Nephron (organoid): ENCODE measurements around the gene RIC1.
"Not testable (repeated sequence)": the region's sequence is repeated elsewhere in the genome, so short reads cannot be mapped to it uniquely, and the experiment has no call there.

ENCODE experiments used
- H3K27ac Mint-ChIP-seq, 3 experiments: 2 replicates each; pipeline ENCODE4 v1.8.0; 2020; ENCODE audit warnings: mixed read lengths in 3 of 3, mild to moderate bottlenecking in 2 of 3, moderate library complexity in 1 of 3
- H3K27me3 Mint-ChIP-seq: 2 replicates; pipeline ENCODE4 v1.8.0; 2021; ENCODE audit warnings: low read depth, mild to moderate bottlenecking, moderate library complexity, mixed read lengths
- H3K36me3 Mint-ChIP-seq: 2 replicates; pipeline ENCODE4 v1.8.0; 2020; ENCODE audit warnings: low read depth, mixed read lengths
- H3K4me1 Mint-ChIP-seq: 2 replicates; pipeline ENCODE4 v1.8.0; 2020; ENCODE audit warnings: mixed read lengths
- H3K4me3 Mint-ChIP-seq, 3 experiments: 2 replicates each; pipeline ENCODE4 v1.8.0; 2020; ENCODE audit warnings: mild to moderate bottlenecking in 3 of 3, mixed read lengths in 3 of 3, moderate library complexity in 2 of 3
- H3K9me3 Mint-ChIP-seq: 2 replicates; pipeline ENCODE4 v1.8.0; 2020; ENCODE audit warnings: mixed read lengths
- TF ChIP-seq, protein P1 (sequence below), 3 experiments: fragments of 200-600 bp; sonication (generic); IDR thresholded peaks; one replicate each; pipeline ENCODE4 v1.5.0; 2021; ENCODE audit warnings: antibody characterized with exemption in 3 of 3; ENCODE audit not compliant: unreplicated experiment in 3 of 3

Gene RIC1

DNA sequence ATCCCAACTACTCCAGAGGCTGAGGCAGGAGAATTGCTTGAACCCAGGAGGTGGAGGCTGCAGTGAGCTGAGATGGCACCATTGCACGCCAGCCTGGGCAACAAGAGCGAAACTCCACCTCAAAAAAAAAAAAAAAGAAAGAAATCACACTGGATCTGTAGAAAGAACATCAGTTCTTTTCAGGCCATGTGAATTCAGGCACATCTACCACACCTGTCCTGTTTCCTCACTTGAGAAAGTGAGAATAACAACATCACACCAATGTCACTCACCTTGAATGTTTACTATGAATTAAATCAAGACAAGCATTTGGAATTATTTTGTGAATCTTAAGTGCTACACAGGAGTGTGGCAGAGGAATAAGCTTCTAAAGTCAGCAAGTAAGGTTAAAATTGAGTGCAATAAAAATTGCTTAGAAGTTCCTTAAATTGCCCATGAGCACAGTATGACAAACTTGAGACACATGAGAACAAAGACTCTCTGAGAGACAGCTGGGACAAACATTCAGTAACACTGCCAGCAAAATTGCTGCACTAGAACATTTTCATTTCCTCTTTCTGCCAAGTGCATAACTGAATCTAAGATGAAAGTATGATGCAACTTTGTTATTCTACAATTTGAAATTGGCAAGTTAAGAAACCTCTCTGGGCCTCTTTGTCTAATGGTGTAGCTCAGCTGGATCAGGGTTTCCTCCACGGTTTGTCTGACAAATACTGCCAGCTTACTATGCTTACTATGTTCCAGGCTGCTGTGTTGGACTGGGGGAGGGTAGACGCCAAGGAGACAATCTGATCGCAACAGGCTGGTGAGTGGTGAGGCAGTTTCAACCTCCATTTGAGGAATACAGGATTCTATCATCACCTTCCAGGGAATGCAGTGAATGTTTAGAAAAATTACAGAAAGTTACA, 1.9 kb upstream of the RIC1 start:
- Mint-ChIP-seq H3K36me3 (no peaks in the 10 kb centered on the region), H3K4me1 (peaks cover 27% of the 10 kb centered on the region), H3K4me3 (peak overlapping the region; percentile 89 to 94 (median 93)), H3K27me3 (no peaks in the 10 kb centered on the region), H3K9me3 (no peaks in the 10 kb centered on the region), H3K27ac (peak overlapping the region; percentile 92 to 95 (median 93))
- TF ChIP-seq, protein P1, sequence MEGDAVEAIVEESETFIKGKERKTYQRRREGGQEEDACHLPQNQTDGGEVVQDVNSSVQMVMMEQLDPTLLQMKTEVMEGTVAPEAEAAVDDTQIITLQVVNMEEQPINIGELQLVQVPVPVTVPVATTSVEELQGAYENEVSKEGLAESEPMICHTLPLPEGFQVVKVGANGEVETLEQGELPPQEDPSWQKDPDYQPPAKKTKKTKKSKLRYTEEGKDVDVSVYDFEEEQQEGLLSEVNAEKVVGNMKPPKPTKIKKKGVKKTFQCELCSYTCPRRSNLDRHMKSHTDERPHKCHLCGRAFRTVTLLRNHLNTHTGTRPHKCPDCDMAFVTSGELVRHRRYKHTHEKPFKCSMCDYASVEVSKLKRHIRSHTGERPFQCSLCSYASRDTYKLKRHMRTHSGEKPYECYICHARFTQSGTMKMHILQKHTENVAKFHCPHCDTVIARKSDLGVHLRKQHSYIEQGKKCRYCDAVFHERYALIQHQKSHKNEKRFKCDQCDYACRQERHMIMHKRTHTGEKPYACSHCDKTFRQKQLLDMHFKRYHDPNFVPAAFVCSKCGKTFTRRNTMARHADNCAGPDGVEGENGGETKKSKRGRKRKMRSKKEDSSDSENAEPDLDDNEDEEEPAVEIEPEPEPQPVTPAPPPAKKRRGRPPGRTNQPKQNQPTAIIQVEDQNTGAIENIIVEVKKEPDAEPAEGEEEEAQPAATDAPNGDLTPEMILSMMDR (IDR thresholded peaks at IDR 0.05; ENCODE audit: unreplicated experiment in 3 of 3) = no peak

DNA sequence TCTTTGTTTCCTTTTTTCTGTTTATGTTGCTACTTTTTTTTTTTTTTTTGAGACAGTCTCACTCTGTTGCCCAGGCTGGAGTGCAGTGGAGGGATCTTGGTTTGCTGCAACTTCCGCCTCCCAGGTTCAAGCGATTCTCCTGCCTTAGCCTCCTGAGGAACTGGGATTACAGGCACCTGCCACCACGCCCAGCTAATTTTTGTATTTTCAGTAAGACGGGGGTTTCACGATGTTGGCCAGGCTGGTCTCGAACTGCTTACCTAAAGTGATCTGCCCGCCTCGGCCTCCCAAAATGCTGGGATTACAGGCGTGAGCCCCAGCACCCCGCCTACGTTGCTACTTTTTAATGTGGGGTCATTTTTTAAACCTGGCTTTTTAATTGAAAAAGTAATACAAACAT, 1.2 kb upstream of the RIC1 start:
- peak overlapping the region; percentile 92 to 95 (median 93) for H3K27ac Mint-ChIP-seq
- not testable (repeated sequence) for H3K9me3 Mint-ChIP-seq, H3K36me3 Mint-ChIP-seq, H3K27me3 Mint-ChIP-seq
- H3K4me3 Mint-ChIP-seq = peak overlapping the region; percentile 89 to 94 (median 93)
- H3K4me1 Mint-ChIP-seq = peaks cover 32% of the 10 kb centered on the region

DNA sequence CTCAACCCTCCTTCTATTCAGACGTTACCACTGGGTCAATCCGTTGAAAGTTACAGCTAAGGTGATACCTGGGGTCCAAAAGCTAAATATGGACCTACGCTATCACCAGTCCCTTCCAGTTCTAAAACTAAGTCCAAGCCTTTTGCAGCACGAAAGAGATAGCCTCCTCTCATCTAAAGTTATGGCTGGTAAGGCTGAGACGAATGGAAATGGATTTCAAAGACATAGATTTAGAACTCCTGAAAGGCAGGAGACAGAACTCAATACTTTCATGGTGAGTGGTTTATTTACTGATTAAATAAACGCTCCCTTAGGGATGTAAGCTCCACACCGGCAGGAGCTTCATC, 751 bp upstream of the RIC1 start:
- no peaks in the 10 kb centered on the region for H3K27me3 Mint-ChIP-seq
- H3K27ac Mint-ChIP-seq = peak overlapping the region; percentile 92 to 95 (median 93)
- no peaks in the 10 kb centered on the region for H3K9me3 Mint-ChIP-seq
- H3K4me3 Mint-ChIP-seq = peak overlapping the region; percentile 89 to 94 (median 93)
- peaks cover 32% of the 10 kb centered on the region for H3K4me1 Mint-ChIP-seq
- TF ChIP-seq, protein P1 (IDR thresholded peaks at IDR 0.05; ENCODE audit: unreplicated experiment in 3 of 3) = no peak
- peaks cover 4% of the 10 kb centered on the region for H3K36me3 Mint-ChIP-seq

DNA sequence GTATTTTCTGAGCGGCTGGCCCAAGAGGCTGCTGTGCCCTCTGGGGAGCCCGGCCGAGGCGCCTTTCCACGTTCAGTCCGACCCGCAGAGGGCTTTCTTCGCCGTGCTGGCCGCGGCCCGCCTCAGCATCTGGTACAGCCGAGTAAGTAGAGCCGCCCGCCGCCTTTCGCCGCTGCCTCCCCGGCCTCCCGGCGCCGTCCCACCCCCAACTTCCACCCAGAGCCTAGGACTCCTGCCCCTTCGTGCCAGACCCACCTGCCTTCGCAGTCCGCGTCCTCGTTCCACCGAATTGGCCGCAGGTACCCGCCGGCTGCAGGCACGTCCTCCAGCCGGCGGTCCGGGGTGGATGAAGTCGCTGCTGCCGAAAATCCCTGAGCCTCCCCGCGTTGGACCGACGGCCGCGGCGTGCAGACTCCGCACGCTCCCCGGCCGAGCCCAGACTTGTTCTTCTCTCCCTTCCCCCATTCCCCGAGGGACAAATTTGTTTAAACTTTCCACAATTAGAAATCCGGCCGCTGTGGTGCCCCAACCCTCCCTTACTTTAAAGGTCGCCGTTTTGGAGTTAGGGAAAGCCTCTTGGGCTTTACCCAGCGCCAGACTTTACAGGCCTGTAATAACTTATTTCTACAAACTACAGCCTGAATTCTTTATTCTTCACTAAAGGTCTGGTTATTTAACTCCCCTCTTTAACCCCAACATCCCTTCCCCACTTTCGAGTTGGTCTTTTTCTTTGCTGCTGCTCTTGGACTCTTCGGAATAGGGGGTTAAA, 589 bp downstream of the RIC1 start:
- Mint-ChIP-seq H3K4me3 (peak overlapping the region; percentile 97 to 100 (median 98)), H3K27me3 (no peaks in the 10 kb centered on the region)
- TF ChIP-seq, protein P1 (IDR thresholded peaks at IDR 0.05; ENCODE audit: unreplicated experiment in 3 of 3) = no peak

DNA sequence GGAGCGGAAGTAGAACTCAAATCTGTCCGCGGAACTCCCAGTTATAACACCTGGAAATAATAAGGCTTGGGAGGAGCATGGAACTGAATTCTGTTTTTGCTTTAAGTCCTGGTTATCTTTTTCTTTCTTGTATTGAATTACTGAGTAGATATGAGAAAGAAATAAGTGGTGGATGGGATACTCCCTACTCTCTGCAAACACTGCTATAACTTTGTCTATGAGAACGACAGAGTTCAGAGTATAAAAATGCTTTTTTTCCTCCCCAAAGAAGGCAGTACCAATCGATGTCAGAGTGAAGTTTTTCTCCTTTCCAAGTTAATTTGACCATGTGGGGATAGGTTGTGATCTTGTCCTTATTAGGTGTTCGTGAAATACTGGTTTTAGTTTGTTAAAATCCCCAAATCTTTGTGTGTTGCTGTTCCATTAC, 1.2 kb downstream of the RIC1 start:
- H3K27ac Mint-ChIP-seq = peak overlapping the region; percentile 96 to 98 (median 98)
- peaks cover 27% of the 10 kb centered on the region for H3K4me1 Mint-ChIP-seq
- H3K4me3 Mint-ChIP-seq = peak overlapping the region; percentile 97 to 100 (median 98)
- TF ChIP-seq, protein P1 (IDR thresholded peaks at IDR 0.05; ENCODE audit: unreplicated experiment in 3 of 3) = no peak
- peaks cover 15% of the 10 kb centered on the region for H3K9me3 Mint-ChIP-seq
- peaks cover 23% of the 10 kb centered on the region for H3K36me3 Mint-ChIP-seq
- H3K27me3 Mint-ChIP-seq = no peaks in the 10 kb centered on the region

More for the DNA sequence above, 589 bp downstream of the RIC1 start:
- H3K27ac Mint-ChIP-seq = peak overlapping the region; percentile 96 to 98 (median 98)
- peaks cover 30% of the 10 kb centered on the region for H3K4me1 Mint-ChIP-seq
- H3K36me3 Mint-ChIP-seq = peaks cover 17% of the 10 kb centered on the region
- peaks cover 9% of the 10 kb centered on the region for H3K9me3 Mint-ChIP-seq

DNA sequence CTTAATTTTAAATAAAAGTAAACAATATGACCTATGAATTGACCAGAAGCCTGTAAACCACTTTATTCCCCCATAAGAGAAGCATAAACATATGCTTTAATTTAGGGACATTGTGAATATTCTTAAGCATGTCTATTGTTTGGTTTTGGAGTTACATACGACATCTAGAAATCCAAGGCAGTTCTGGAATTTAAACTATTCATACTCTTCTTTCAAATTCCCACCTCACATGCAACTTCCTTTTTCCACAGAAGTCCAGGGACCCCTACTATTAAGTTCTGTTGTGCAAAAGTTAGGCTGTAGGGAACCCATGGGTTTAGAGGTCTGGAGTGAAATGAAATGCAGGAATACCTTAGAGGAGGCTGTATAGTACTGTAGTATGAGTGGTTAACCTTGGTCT, 2.1 kb downstream of the RIC1 start:
- Mint-ChIP-seq H3K4me3 (peak overlapping the region; percentile 97 to 100 (median 98)), H3K36me3 (peaks cover 32% of the 10 kb centered on the region), H3K27ac (no peak overlapping the region), H3K4me1 (peaks cover 27% of the 10 kb centered on the region), H3K9me3 (peaks cover 24% of the 10 kb centered on the region), H3K27me3 (no peaks in the 10 kb centered on the region)
- TF ChIP-seq, protein P1 (IDR thresholded peaks at IDR 0.05; ENCODE audit: unreplicated experiment in 3 of 3) = no peak
